GM18508 (cell line): Measurements from ENCODE around the gene MORN1.
"Not testable (repeated sequence)": the region's sequence is repeated elsewhere in the genome, so short reads cannot be mapped to it uniquely, and the experiment has no call there.

Experiments
- ATAC-seq: cut with Tn5 transposase; IDR thresholded peaks from one replicate; pipeline ENCODE4 v1.9.1; 2021; ENCODE audit warnings: moderate number of reproducible peaks; ENCODE audit not compliant: insufficient read depth, unreplicated experiment

Gene MORN1

DNA sequence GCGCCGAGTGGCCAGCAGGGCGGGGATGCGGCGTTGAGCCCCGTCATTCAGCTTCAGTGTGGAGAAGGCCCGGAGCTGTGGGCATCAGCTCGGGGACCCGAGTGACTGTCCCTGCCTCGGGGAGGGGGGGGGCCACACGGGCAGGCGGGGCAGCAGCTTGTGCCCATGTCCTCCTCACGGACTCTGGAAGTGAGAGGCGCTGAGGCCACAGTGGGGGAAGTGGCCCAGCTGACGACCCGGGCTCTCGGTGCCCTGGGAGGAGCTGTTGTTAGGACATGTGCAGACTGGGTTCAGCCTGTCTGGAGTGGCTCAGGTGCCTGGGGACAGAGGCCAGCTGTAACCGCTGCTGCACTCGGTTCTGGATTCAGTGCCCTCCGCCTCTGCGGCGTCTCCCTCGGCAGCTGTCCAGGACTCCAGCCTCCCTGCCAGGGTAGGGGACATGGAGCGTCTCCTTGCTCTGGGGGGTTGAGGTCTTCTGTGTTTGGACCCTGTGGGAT, 92.2 kb downstream of the MORN1 start:
- no peak for ATAC-seq

DNA sequence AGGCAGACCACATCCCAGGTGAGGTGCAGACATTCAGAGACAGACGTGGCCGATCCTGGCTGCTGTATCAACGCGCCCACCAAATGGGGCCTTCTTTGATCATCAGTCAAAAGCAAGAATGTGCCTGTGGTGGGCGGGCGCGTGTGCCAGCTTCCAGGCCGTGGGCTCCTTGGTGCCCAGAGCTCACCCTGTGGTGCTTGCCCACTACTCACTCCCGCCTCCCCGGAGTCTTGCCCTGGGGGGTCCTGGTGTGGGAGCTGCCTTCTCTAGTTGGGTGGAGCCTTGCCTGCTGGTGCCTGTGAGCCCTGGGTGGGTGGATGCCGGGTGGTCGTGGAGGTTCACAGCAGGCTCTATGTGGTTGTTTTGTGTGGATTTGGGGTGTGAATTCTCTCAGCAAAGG, 92.7 kb downstream of the MORN1 start:
- ATAC-seq = no peak

DNA sequence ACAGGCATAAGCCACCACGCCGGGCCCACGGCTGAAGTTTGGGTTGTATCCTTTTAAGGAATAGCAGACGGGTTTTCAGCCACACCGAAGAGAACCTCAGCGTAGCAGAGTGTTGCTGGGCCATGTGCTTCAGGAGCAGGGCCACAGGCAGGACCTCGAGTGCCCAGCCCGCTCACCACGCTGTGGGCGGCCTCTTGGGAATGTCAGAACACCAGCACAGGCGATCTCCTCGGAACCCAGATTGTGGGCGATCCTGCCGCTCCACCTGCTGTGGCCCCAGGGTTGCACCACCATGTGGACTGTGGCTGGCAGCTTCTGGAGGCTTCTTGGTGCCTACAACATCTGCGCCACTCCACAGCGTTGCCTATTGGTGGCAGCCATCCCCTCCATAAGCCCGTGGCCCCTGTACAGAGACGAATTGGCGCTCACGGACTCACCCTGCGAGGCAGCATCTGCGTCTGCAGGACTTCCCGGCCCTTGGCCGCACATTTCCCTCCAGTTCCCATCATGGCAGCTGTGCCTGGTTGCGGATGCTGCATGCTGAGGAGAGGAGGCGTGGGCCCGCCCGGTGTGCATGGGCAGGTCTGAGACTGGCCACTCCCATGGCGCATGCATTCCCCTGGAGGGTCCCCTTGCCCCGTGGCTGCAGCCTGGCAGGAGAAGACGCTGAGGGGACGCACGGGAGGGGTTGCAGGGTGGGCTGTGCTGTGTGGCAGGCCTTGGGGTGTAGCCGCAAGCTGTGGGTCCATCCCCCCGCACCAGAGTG, 93.9 kb downstream of the MORN1 start:
- no peak for ATAC-seq

DNA sequence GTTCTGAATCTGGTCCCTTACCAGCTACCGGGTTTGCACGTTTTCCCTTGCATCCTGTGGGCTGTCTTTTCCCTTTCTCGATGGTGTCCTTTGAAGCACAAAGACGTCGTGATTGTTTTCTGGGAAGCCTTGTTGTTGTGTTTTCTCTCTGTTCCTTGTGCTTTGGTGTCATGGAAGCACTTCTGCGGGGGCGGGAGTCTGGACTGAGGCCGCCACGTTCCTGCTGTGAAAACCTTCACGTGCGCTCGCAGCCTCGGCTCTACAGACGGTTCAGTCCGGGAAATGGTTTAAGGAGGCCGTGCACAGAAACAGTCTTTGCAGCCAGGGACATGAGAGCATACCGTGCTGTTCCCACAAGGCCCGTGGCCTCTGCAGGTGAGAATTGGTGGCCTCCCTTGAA, 94.7 kb downstream of the MORN1 start:
- no peak for ATAC-seq

DNA sequence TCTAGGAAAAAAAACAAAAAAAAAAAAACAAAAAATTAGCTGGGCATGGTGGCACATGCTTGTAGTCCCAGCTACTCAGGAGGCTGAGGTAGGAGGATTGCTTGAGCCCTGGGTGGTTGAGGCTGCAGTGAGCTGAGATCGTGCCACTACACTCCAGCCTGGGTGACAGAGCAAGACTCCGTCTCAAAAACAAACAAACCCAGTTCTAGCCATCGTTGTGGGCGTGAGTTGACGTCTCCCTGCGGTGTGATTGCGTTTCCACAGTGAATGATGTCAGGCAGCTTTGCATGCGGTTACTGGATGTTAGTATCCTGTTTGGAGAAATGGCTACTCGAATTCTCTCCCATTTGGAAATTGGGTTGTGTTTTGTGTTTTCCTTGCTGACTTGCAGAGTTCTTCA, 95.1 kb downstream of the MORN1 start:
- not testable (repeated sequence) for ATAC-seq

DNA sequence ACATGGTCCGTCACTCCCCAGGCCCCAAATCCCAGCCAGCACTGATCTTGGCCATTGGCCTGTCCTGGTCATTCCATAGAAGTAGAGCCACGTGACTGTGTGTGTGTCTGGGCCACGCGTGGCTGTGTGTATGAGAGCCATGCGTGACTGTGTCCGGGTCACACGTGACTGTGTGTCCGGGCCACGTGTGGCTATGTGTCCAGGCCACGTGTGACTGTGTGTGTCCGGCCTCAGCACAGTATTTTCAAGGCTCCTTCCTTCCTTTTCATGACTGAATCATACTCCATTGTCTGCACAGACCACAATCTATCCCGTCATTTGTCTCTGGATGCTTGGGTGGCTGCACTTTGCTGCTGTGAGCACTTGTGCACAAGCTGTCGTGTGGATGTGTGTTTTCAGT, 95.8 kb downstream of the MORN1 start:
- ATAC-seq = no peak

DNA sequence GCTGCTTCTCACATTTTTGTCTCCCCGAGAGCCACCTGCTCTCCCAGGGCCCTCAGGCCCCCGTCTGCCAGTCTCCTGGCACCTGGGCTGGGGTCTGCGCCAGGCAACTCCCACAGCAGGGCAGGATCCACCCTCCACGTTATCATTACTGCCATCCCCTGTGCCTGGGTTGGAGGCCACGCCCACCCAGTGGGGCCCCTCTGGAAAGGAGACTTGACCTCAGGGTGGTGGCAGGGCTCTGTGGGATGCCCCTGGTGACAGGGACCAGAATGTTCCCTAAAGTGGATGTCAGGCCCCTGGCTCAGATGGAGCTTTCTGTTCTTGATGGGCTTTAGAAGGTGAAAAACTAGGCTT, 96.7 kb downstream of the MORN1 start:
- ATAC-seq = no peak

DNA sequence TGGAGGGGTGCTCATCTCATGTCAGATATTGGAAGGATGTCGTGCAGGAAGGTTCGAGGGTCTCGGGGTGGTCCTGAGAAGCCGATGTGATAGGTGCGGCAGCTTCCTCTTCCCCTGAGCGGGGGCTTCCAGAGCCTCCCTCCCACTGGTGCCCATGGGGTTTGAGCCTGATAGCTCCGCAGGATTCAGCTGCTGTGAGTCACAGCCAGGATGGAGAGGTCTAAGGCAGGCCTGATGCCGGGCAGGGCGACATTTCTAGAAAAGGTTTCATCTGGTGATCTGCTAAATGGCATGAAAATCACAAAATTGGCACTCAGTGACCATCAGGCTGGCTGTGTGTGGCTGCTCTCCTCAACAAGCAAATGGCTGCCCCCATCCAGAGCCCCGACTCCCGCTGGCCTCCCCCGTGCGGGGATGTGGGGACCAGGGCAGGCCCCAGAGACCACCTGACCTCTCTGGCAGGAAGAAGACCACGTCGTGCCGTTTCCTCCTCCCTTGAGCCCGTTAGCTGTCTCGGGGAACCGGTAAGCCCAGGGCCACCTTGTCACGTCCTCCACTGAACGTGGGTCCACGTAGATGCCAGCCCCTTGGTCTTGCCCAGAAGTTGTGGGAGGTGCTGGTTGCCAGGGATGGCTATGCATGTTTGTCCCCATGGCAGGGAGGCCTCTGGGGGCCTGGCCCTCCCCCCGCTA, 97.2 kb downstream of the MORN1 start:
- no peak for ATAC-seq

DNA sequence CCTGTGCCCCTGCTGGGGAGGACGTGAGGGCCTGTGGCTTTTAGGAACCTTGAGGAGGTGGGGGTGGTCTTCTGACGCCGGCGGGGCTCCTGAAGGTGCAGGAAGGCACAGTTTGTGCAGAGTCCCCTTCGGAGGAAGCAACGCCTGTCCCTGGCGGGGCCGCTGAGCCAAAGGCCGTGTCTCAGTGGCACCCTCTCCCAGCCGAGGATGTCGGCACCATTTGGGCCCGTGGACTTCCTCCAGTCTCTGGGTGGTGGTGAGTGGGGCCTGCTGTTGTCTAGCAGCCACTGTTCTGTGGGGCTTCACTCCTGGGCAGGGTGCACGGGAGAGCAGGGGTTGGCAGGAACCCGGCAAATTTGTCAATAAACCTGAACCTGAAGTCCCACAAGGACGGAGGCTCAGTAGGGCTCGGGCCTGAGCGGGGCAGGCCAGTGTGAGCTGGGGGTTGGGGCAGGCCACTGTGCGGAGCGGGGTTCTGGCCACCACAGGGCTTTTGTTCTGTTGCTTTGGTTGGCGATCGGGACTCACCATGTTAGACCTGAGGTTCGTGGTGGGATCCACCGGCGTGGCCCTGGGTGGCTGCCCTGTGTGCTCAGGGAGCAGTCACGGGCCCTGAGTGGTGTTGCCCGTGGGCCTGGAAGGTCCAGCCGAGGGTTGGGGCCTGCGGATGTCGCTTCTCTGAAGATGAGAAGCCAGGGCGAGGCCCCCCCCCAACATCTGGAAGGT, 98.5 kb downstream of the MORN1 start:
- no peak for ATAC-seq

DNA sequence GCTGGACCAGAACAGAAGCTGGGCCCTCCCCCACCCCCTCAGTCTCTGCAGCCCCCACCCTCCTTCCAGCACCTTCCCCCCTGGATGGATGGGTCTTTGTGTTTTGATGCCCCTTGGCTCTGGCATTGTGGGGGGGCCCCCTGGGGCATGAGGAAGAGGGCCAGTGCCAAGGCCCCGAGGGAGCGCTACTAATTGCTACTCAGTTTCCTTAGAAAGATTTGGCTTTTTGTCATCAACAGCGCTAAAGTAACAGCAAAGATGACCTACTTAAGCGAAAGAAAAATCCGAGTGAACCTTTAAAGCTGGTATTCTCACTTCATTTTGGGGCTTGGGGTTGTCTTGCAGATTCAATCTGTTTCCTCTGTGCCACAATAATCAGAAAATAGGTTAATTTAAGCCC, 99.8 kb downstream of the MORN1 start:
- ATAC-seq = no peak

DNA sequence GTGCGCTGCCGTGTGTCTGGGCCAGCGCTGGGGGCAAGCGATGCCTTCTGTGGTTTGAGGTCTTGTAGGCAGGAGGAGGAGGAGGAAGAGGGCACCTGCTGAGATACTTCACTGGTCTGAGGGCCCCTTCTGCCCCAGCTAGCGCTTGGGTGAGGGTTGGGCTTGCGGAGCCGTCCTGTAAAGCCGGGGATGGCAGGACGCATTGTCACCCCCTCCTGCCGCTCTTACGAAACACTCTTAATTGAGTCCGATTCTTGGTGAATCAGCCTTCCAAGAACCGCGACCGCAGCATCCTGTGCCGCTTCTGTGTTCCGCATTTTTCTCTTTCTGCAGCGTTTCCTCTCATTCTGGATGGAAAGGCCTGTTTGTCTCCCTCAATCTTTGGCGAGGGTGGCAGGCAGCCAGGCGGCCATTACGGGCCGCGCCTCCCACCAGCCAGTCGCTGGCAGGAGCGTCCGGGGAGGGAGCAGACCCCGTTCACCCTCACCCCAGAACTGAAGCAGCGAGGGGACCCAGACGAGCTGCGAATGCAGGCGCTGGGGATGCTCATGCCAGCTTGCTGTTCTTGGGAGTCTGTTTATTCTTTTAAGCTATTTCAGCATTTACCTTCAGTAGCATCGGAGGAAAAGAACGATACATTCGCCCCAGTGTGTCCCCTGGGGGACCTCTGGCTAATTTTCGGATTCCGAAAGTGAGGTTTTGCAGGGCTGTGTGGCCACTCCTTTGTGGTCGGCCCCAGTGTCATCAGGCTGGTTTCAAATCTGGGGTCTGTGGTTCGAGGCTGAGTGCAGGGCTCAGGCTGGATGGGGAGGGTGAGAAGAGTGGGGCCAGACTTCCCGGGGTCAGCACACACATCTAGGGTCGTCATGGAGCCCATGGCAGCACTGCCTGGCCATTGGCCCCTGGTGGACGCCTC, 100.5 kb downstream of the MORN1 start:
- ATAC-seq = no peak

DNA sequence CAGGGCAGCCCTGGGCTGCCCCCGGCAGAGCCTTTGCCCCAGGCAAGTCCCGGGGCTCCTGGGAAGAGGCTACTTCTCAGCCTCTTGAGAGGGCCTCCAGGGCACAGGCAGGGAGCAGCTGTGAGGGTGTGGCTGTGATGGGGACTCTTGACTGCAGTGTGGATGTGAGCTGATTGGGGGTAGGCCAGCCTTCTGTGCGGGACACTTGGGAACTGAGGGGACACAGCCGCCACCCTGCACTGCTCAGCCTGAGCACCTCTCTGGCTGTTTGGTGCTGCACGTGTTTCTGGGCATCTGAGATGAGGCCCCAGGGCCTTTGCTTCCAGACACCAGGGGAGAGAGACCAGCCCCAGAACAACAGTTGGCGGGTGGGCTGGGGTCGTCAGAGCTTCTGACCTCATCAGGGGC, 101.2 kb downstream of the MORN1 start:
- no peak for ATAC-seq

DNA sequence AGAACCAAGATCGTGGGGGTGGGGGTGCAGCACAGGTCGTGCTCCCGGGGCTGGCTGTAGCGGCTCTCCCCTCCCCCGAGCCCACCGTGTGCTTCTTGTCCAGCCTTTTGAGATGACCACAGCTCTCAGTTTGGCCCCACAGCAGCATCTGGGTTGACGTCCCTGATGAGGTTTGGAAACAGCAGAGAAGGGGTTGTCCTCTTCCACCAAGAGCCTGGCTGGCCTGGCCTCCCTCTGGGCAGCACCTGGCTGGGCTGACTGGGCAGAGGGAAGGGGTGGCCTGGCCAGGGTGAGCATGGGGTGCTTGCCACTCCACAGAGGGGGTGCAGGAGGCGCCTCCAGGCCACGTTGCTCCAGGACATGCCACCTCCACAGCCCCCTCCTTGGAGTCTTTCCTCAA, 101.7 kb downstream of the MORN1 start:
- ATAC-seq = no peak

DNA sequence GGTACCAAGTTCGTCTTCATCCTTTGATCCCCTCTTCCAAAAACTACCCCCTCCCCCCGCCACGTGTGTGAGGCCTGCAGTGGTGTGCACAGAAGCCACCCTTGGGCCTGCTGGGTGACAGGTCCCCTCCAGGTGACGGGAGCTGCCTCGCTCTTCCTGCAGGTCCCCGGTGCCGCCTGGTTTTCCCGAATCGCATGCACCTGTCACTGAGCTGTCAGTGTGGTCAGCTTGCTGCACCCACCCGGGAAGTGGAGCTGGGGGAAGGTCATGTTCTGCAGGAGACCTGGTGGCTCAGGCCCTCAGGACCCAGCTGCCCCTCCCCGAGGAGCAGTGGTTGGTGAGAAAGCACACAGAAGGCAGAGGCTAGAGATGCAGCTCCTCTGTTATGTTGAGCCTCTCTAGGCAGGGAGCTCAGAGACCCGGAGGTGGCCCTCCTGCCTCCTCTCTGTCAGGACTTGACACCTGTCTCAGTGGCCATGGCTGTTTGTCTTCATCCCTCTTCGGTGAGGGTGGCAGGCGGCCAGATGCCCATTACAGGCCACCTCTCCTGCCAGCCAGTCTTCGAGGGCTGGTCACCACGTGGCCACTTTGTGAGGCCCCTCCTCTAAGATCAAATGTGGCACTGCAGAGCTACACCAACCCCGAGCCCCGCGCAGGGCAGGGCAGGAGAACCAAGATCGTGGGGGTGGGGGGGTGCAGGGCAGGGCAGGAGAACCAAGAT, 102.4 kb downstream of the MORN1 start:
- ATAC-seq = no peak

DNA sequence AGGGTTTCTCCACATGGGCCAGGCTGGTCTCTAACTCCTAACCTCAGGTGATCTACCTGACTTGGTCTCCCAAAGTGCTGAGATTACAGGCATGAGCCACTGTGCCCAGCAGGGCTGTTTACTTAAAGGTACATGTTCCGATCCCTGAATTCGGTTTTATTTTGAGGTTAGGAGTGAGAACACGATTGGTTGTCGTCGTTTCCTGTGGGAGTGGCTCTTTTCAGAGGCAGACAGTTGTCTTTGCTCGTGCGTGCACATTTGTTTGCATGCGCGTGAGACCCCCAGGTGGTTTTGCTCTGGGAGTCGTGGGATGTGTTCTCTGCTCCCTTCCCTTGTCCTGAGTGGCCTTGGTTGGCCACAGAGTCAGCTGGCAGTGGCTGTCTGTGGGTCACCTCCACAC, 103.0 kb downstream of the MORN1 start:
- no peak for ATAC-seq

DNA sequence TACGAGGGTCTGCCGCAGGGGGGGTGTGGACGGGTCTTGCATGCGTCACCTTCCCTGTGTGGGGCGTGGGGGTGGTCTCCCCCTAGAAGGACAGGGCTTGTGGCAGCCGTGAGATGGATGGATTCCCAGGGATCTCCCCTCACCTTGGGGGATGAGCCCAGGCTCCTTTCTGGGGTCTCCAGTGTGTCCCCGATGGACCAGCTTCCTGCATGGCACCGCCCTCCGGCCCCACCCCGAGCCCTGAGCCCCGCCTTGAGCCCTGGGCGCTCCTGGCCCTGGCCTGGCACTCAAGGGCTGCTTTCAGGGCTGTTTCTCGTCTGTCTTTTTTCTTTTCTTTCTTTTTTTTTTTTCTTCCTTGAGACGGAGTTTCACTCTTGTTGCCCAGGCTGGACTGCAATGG, 103.7 kb downstream of the MORN1 start:
- ATAC-seq = no peak

DNA sequence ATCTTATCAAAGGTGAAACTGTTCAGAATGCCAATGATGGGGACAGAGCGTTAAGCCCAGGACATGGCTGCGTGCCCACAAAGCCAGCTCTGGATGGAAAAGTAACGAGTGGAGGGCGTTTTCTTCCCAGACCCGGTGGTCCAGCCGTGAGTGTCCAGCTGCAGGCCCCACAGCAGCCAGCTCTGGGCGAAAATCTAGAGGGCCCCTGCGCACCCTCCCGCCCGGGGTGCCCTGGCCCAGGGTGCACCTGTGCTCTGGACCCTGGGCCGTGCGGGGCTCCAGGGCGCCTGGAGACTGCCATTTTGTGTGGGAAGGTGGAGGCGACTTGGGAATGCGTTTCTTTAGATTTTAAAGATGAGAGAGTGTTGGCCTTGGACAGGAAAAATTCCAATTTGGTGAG, 104.4 kb downstream of the MORN1 start:
- no peak for ATAC-seq

DNA sequence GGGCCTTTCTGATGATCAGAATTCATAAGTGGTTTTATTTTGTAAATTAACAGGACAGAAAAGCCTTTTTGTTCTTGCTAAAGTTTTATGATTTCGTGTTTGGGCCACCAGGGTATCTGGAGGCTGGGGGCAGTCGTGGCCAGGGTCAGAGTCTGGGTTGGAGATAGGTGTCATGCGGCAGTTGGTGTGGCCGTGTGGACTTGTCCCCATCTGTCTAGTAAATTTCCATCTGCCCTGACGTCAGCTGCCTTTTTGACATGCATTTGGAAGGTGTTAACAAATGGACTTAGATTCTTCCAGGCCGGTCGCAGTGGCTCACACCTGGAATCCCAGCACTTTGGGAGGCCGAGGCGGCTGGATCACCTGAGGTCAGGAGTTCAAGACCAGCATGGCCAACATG, 106.4 kb downstream of the MORN1 start:
- no peak for ATAC-seq

DNA sequence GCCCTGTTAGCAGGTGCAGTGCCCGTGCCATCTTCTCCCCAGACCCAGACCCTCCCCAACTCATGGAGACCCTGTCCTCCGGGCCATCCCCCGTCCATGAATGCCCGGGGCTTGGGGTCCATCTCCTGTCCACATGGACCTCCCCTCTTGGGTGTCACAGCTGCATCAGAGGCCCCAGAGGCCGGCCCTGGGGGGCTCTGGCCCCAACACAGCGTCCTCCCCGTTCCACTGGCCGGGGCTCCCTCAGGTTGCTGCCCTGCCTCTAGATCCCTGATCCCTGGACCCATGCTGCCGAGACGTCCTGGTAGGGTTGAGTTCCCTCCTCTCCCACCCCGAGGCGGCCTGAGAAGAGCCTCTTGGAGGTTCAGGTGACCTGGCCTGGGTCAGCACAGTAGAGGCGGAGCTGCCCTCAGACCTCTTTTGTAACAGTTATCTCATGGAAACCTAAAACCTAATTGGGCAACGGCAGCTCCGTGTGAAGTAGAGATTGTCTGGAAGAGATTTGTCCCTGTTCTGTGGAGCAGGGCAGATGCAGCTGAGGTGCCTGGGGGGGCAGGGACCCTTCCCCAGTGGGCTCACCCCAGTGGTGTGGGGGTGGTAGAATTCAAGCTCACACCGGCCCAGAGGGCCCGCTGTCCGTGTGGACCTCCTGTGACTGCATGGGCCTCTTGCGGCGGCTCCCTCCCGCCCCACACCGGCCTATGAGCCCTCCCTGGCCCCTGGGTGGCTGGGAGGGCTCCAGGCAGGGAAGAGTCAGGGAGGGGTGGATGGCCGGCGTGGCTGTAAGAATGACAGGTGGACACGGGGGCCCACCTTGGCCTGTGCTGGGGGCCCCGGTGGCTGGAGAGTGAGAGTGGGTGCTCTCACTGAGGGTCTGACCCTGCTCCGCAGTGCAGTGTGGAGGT, 107.1 kb downstream of the MORN1 start:
- ATAC-seq = no peak
